Measurements from ENCODE around the gene PRDM8. TPM values are rescaled to one million over a fixed set of nuclear protein-coding genes. Genes with fewer than 3 reads are reported as not detected.

PRDM8 gene
- total and polyA plus RNA-seq, 2 of the 4 experiments (the other 2 are of a cell fraction): 5.7 to 15.8 TPM

DNA sequence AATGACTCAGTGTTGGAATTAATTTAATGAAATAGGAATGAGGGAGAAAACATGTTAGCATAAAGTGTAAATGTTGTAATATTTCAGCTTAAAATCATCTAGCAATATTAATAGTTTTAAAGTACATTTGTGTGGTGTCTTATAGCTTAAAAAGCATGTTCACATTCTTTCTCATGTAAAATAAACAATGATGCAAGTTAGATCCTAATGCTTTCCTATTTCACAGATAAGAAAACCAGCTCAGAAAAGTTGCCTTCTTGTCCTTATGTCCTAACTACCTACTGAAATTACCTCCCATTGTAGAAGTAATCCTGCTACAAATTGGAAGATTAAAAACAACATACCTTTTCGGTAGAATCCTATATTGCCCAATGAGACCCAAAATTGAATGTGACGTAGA is 40.9 kb upstream of the PRDM8 start:
- no peaks in the 10 kb centered on the region for H3K4me1 ChIP-seq (ENCODE audit: control insufficient read depth, insufficient read depth, low read length)
- H3K18ac ChIP-seq (ENCODE audit: low read depth, low read length): no peak overlapping the region
- H2AK9ac ChIP-seq (replicated peaks; ENCODE audit: low read depth, low read length, poor library complexity): no peak overlapping the region
- H3K4me3 ChIP-seq (ENCODE audit: insufficient read depth, low read depth, low read length): no peak overlapping the region
- no peak overlapping the region for H4K8ac ChIP-seq (ENCODE audit: low read depth in 2 of 2, low read length in 2 of 2)
- no peak overlapping the region for H3K23ac ChIP-seq (ENCODE audit: low read depth, low read length)
- H2BK15ac ChIP-seq (ENCODE audit: low read depth, low read length): no peak overlapping the region
- no CpG with 5 or more reads among the region's 2 CpGs for WGBS, 2 experiments (ENCODE audit: extremely low coverage in 2 of 2, insufficient read length in 1 of 2)
- H4K91ac ChIP-seq (ENCODE audit: insufficient read depth, low read depth, low read length): no peak overlapping the region
- intact Hi-C loops (cut with micrococcal nuclease): no loop called here
- H3K36me3 ChIP-seq (ENCODE audit: control insufficient read depth, insufficient read depth, low read length): no peaks in the 10 kb centered on the region
- peaks cover 2% of the 10 kb centered on the region; the same call in 1 of the 2 replicates for H3K9me3 ChIP-seq (ENCODE audit: control insufficient read depth, insufficient read depth, low read length)
- H3K14ac ChIP-seq (replicated peaks; ENCODE audit: low read depth, low read length): no peak overlapping the region
- no peaks in the 10 kb centered on the region for H4K20me1 ChIP-seq (ENCODE audit: insufficient read depth, low read length)
- H4K5ac ChIP-seq (ENCODE audit: low read depth, low read length): no peak overlapping the region
- H3K27ac ChIP-seq (ENCODE audit: insufficient read depth, low read length): no peak overlapping the region
- no peak overlapping the region for H3K4ac ChIP-seq (ENCODE audit: low read depth, low read length)
- TF ChIP-seq CHD1 (IDR thresholded peaks at IDR 0.05; ENCODE audit: low read depth, low read length): no peak
- peak; percentile 54 for TF ChIP-seq CEBPB (IDR thresholded peaks at IDR 0.05; ENCODE audit: low read depth, low read length)
- TF ChIP-seq MXI1 (IDR thresholded peaks at IDR 0.05; ENCODE audit: borderline replicate concordance, low read depth, low read length): no peak
- no peak for TF ChIP-seq USF2 (IDR thresholded peaks at IDR 0.05; ENCODE audit: low read depth, low read length)
- TF ChIP-seq RFX5 (IDR thresholded peaks at IDR 0.05; ENCODE audit: low read depth, low read length): no peak
- no peak for TF ChIP-seq MAFK (IDR thresholded peaks at IDR 0.05; ENCODE audit: low read depth, low read length)
- ChIA-PET CTCF (interaction anchor here (0.7 kb wide), 1 partner anchor 10 kb away, joined by 3 read pairs; no protein-coding TSS in a partner anchor), POLR2A (ENCODE audit: unreplicated experiment) (no interaction called here)
- no peaks in the 10 kb centered on the region for H3K9me1 ChIP-seq (ENCODE audit: insufficient read depth, low read length)
- DNase-seq: peak; percentile 54
- dilution Hi-C loops (cut with HindIII; ENCODE audit: low sequenced_read_pairs, unreplicated experiment): no loop called here
- in situ Hi-C loops (cut with MboI; ENCODE audit: low sequenced_read_pairs): no loop called here
- H2AFZ ChIP-seq (replicated peaks; ENCODE audit: low read length, poor library complexity): no peak overlapping the region
- H2AK5ac ChIP-seq (ENCODE audit: low read depth, low read length): no peak overlapping the region
- H3K79me1 ChIP-seq (ENCODE audit: low read depth in 1 of 2, low read length in 2 of 2): no peaks in the 10 kb centered on the region
- no TSS peak for BruUV-seq (replicated peaks)
- no peak overlapping the region for H3K9ac ChIP-seq (ENCODE audit: low read depth, low read length)
- H2BK5ac ChIP-seq (ENCODE audit: low read depth, low read length, poor library complexity, severe bottlenecking): no peak overlapping the region
- 0 out of 2 replicates have a peak, but pooled peaks have one; percentile 37 for ATAC-seq (ENCODE audit: low read depth)
- no peaks in the 10 kb centered on the region for H3K27me3 ChIP-seq (ENCODE audit: control insufficient read depth, insufficient read depth, low read length)
- no peak overlapping the region for H3K56ac ChIP-seq (ENCODE audit: extremely low read depth, insufficient read depth, low read length)
- H2BK20ac ChIP-seq (ENCODE audit: low read depth, low read length): no peak overlapping the region
- no peak overlapping the region for H2BK120ac ChIP-seq (ENCODE audit: low read depth, low read length)
- no peak overlapping the region for H3K4me2 ChIP-seq (ENCODE audit: low read depth, low read length)
